ENCODE data around the gene ARHGAP32. TPM values are rescaled to one million over a fixed set of nuclear protein-coding genes. Genes with fewer than 3 reads are reported as not detected.

Gene ARHGAP32
- polyA plus RNA-seq, 1 donor from 2014 or later: 12.0 TPM

GRCh38 chr11:128988242-128988970 is 203.7 kb downstream of the ARHGAP32 start:
- Histone ChIP-seq H2AFZ (ENCODE audit: low read depth, low read length) (no peak overlapping the region), H3K9me2 (ENCODE audit: insufficient read depth, low read length) (no peaks in the 10 kb centered on the region), H3K4me2 (ENCODE audit: low read length) (no peak overlapping the region), H3K9ac (ENCODE audit: low read length) (no peak overlapping the region), H3K27ac (ENCODE audit: low read length) (no peak overlapping the region), H3K36me3 (ENCODE audit: insufficient read depth, low read length) (no peaks in the 10 kb centered on the region), H3F3A (ENCODE audit: insufficient read depth, low read length, poor library complexity, severe bottlenecking) (no peaks in the 10 kb centered on the region), H3K27me3 (ENCODE audit: insufficient read depth, low read depth, low read length) (no peaks in the 10 kb centered on the region), H4K20me1 (ENCODE audit: insufficient read depth) (no peaks in the 10 kb centered on the region), H3K9me3 (ENCODE audit: low read length) (no peaks in the 10 kb centered on the region), H3K4me3 (ENCODE audit: low read length) (no peak overlapping the region), H3K79me2 (replicated peaks; ENCODE audit: insufficient read depth, low read length) (no peaks in the 10 kb centered on the region)
- TF ChIP-seq MXI1 (conservative IDR thresholded peaks at IDR 0.05; ENCODE audit: poor library complexity, severe bottlenecking) (no peak), EZH2 (IDR thresholded peaks at IDR 0.05; ENCODE audit: borderline replicate concordance, insufficient read depth, low read length, poor library complexity, severe bottlenecking) (no peak), POLR2AphosphoS5 (IDR thresholded peaks at IDR 0.05) (no peak), TAF1 (IDR thresholded peaks at IDR 0.05; ENCODE audit: low read depth) (no peak), EP300 (conservative IDR thresholded peaks at IDR 0.05; ENCODE audit: poor library complexity, severe bottlenecking) (no peak), RAD21 (conservative IDR thresholded peaks at IDR 0.05) (no peak), SMC3 (conservative IDR thresholded peaks at IDR 0.05; ENCODE audit: poor library complexity) (no peak), REST (IDR thresholded peaks at IDR 0.05; ENCODE audit: borderline replicate concordance) (no peak), CTCF (IDR thresholded peaks at IDR 0.05; ENCODE audit: poor library complexity, severe bottlenecking) (no peak)

GRCh38 chr11:128985880-128986279 is 206.2 kb downstream of the ARHGAP32 start:
- Histone ChIP-seq H2AFZ (ENCODE audit: low read depth, low read length) (no peak overlapping the region), H4K20me1 (ENCODE audit: insufficient read depth) (no peaks in the 10 kb centered on the region), H3K4me2 (ENCODE audit: low read length) (no peak overlapping the region), H3F3A (ENCODE audit: insufficient read depth, low read length, poor library complexity, severe bottlenecking) (no peaks in the 10 kb centered on the region), H3K27ac (ENCODE audit: low read length) (no peak overlapping the region), H3K27me3 (ENCODE audit: insufficient read depth, low read depth, low read length) (no peaks in the 10 kb centered on the region), H3K79me2 (replicated peaks; ENCODE audit: insufficient read depth, low read length) (no peaks in the 10 kb centered on the region), H3K9me3 (ENCODE audit: low read length) (no peaks in the 10 kb centered on the region), H3K4me3 (ENCODE audit: low read length) (no peak overlapping the region), H3K36me3 (ENCODE audit: insufficient read depth, low read length) (no peaks in the 10 kb centered on the region), H3K9ac (ENCODE audit: low read length) (no peak overlapping the region), H3K9me2 (ENCODE audit: insufficient read depth, low read length) (no peaks in the 10 kb centered on the region)
- TF ChIP-seq CTCF (IDR thresholded peaks at IDR 0.05; ENCODE audit: poor library complexity, severe bottlenecking): no peak
- no peak for TF ChIP-seq POLR2AphosphoS5 (IDR thresholded peaks at IDR 0.05)
- no peak for TF ChIP-seq SMC3 (conservative IDR thresholded peaks at IDR 0.05; ENCODE audit: poor library complexity)
- TF ChIP-seq MXI1 (conservative IDR thresholded peaks at IDR 0.05; ENCODE audit: poor library complexity, severe bottlenecking): no peak
- TF ChIP-seq TAF1 (IDR thresholded peaks at IDR 0.05; ENCODE audit: low read depth): no peak
- TF ChIP-seq EP300 (conservative IDR thresholded peaks at IDR 0.05; ENCODE audit: poor library complexity, severe bottlenecking): no peak
- TF ChIP-seq EZH2 (IDR thresholded peaks at IDR 0.05; ENCODE audit: borderline replicate concordance, insufficient read depth, low read length, poor library complexity, severe bottlenecking): no peak
- TF ChIP-seq REST (IDR thresholded peaks at IDR 0.05; ENCODE audit: borderline replicate concordance): no peak
